Measurements from ENCODE around the gene RNF130.

Gene RNF130

GRCh38 chr5:180059326-180059725, 12.2 kb downstream of the RNF130 start:
- Histone ChIP-seq H3K4me3 (ENCODE audit: low read depth, low read length, poor library complexity, severe bottlenecking) (no peak overlapping the region), H3K4me2 (ENCODE audit: low read length) (no peak overlapping the region), H4K20me1 (ENCODE audit: insufficient read depth, low read length) (no peaks in the 10 kb centered on the region), H3K36me3 (ENCODE audit: insufficient read depth, low read length) (no peaks in the 10 kb centered on the region), H2AFZ (ENCODE audit: low read length) (no peak overlapping the region), H3K9ac (ENCODE audit: low read length) (no peak overlapping the region), H3K4me1 (ENCODE audit: insufficient read depth, low read length, severe bottlenecking) (no peaks in the 10 kb centered on the region), H3K27me3 (ENCODE audit: insufficient read depth, low read length) (peaks cover 11% of the 10 kb centered on the region; the same call in 1 of the 2 replicates), H3K9me2 (ENCODE audit: low read depth, low read length) (no peaks in the 10 kb centered on the region), H3K9me3 (ENCODE audit: low read length) (no peaks in the 10 kb centered on the region), H3K27ac (ENCODE audit: low read depth, low read length, poor library complexity, severe bottlenecking) (no peak overlapping the region), H3F3A (ENCODE audit: insufficient read depth, low read length) (no peaks in the 10 kb centered on the region), H3K79me2 (ENCODE audit: insufficient read depth, low read length) (no peaks in the 10 kb centered on the region)
- no peak for TF ChIP-seq EZH2 (IDR thresholded peaks at IDR 0.05; ENCODE audit: borderline replicate concordance, low read length)

- no peak overlapping the region for H3K27ac ChIP-seq (ENCODE audit: low read depth, low read length, poor library complexity, severe bottlenecking)
- H3K27me3 ChIP-seq (ENCODE audit: insufficient read depth, low read length), result peaks cover 11% of the 10 kb centered on the region; the same call in 1 of the 2 replicates
- no peaks in the 10 kb centered on the region for H3K36me3 ChIP-seq (ENCODE audit: insufficient read depth, low read length)
- no peaks in the 10 kb centered on the region for H3K9me2 ChIP-seq (ENCODE audit: low read depth, low read length)
- H3K9me3 ChIP-seq (ENCODE audit: low read length), result no peaks in the 10 kb centered on the region
- TF ChIP-seq CTCF (IDR thresholded peaks at IDR 0.05; ENCODE audit: low read length), result no peak
- no peak for TF ChIP-seq EZH2 (IDR thresholded peaks at IDR 0.05; ENCODE audit: borderline replicate concordance, low read length)
- no peaks in the 10 kb centered on the region for H3F3A ChIP-seq (ENCODE audit: insufficient read depth, low read length)
- no peaks in the 10 kb centered on the region for H3K79me2 ChIP-seq (ENCODE audit: insufficient read depth, low read length)
- no peak overlapping the region for H3K4me2 ChIP-seq (ENCODE audit: low read length)
- H3K9ac ChIP-seq (ENCODE audit: low read length), result no peak overlapping the region
- no peaks in the 10 kb centered on the region for H4K20me1 ChIP-seq (ENCODE audit: insufficient read depth, low read length)
- H3K4me1 ChIP-seq (ENCODE audit: insufficient read depth, low read length, severe bottlenecking), result no peaks in the 10 kb centered on the region
- no peak overlapping the region for H2AFZ ChIP-seq (ENCODE audit: low read length)
- H3K4me3 ChIP-seq (ENCODE audit: low read depth, low read length, poor library complexity, severe bottlenecking), result no peak overlapping the region
These were observed 15.4 kb downstream of the RNF130 start for GRCh38 chr5:180056153-180056552.

- no peak overlapping the region for H3K4me2 ChIP-seq (ENCODE audit: low read length)
- H3K4me3 ChIP-seq (ENCODE audit: low read depth, low read length, poor library complexity, severe bottlenecking), result no peak overlapping the region
- no peaks in the 10 kb centered on the region for H3K36me3 ChIP-seq (ENCODE audit: insufficient read depth, low read length)
- no peaks in the 10 kb centered on the region for H3K79me2 ChIP-seq (ENCODE audit: insufficient read depth, low read length)
- no peak overlapping the region for H3K27ac ChIP-seq (ENCODE audit: low read depth, low read length, poor library complexity, severe bottlenecking)
- H3K9ac ChIP-seq (ENCODE audit: low read length), result no peak overlapping the region
- no peaks in the 10 kb centered on the region for H3K9me2 ChIP-seq (ENCODE audit: low read depth, low read length)
- TF ChIP-seq EZH2 (IDR thresholded peaks at IDR 0.05; ENCODE audit: borderline replicate concordance, low read length) (no peak), CTCF (IDR thresholded peaks at IDR 0.05; ENCODE audit: low read length) (no peak)
- no peaks in the 10 kb centered on the region for H3K9me3 ChIP-seq (ENCODE audit: low read length)
- no peaks in the 10 kb centered on the region for H3K4me1 ChIP-seq (ENCODE audit: insufficient read depth, low read length, severe bottlenecking)
- H3K27me3 ChIP-seq (ENCODE audit: insufficient read depth, low read length), result peaks cover 11% of the 10 kb centered on the region; the same call in 1 of the 2 replicates
- H4K20me1 ChIP-seq (ENCODE audit: insufficient read depth, low read length), result no peaks in the 10 kb centered on the region
- no peak overlapping the region for H2AFZ ChIP-seq (ENCODE audit: low read length)
- H3F3A ChIP-seq (ENCODE audit: insufficient read depth, low read length), result no peaks in the 10 kb centered on the region
These were observed 17.3 kb downstream of the RNF130 start for GRCh38 chr5:180054226-180054625.

GRCh38 chr5:180053061-180053602, 18.4 kb downstream of the RNF130 start:
- no peaks in the 10 kb centered on the region for H3K9me3 ChIP-seq (ENCODE audit: low read length)
- no peaks in the 10 kb centered on the region for H3K79me2 ChIP-seq (ENCODE audit: insufficient read depth, low read length)
- H3K9ac ChIP-seq (ENCODE audit: low read length), result no peak overlapping the region
- no peak overlapping the region for H3K4me2 ChIP-seq (ENCODE audit: low read length)
- H2AFZ ChIP-seq (ENCODE audit: low read length), result no peak overlapping the region
- H3K36me3 ChIP-seq (ENCODE audit: insufficient read depth, low read length), result no peaks in the 10 kb centered on the region
- no peaks in the 10 kb centered on the region for H4K20me1 ChIP-seq (ENCODE audit: insufficient read depth, low read length)
- H3K4me3 ChIP-seq (ENCODE audit: low read depth, low read length, poor library complexity, severe bottlenecking), result no peak overlapping the region
- no peaks in the 10 kb centered on the region for H3K4me1 ChIP-seq (ENCODE audit: insufficient read depth, low read length, severe bottlenecking)
- H3K27ac ChIP-seq (ENCODE audit: low read depth, low read length, poor library complexity, severe bottlenecking), result no peak overlapping the region
- H3K27me3 ChIP-seq (ENCODE audit: insufficient read depth, low read length), result peaks cover 11% of the 10 kb centered on the region; the same call in 1 of the 2 replicates
- no peaks in the 10 kb centered on the region for H3K9me2 ChIP-seq (ENCODE audit: low read depth, low read length)
- TF ChIP-seq CTCF (IDR thresholded peaks at IDR 0.05; ENCODE audit: low read length), result no peak
- no peak for TF ChIP-seq EZH2 (IDR thresholded peaks at IDR 0.05; ENCODE audit: borderline replicate concordance, low read length)
- H3F3A ChIP-seq (ENCODE audit: insufficient read depth, low read length), result no peaks in the 10 kb centered on the region

Data from OCI-LY1 (cell line).